ENCODE data around the gene TRIM52. TPM values are rescaled to one million over a fixed set of nuclear protein-coding genes. Genes with fewer than 3 reads are reported as not detected.

Gene TRIM52
- total and polyA plus RNA-seq, 2 of the 13 experiments (the other 11 are each of a cell fraction or from before 2014, with no cell fraction given), result 7.2 to 11.6 TPM

DNA sequence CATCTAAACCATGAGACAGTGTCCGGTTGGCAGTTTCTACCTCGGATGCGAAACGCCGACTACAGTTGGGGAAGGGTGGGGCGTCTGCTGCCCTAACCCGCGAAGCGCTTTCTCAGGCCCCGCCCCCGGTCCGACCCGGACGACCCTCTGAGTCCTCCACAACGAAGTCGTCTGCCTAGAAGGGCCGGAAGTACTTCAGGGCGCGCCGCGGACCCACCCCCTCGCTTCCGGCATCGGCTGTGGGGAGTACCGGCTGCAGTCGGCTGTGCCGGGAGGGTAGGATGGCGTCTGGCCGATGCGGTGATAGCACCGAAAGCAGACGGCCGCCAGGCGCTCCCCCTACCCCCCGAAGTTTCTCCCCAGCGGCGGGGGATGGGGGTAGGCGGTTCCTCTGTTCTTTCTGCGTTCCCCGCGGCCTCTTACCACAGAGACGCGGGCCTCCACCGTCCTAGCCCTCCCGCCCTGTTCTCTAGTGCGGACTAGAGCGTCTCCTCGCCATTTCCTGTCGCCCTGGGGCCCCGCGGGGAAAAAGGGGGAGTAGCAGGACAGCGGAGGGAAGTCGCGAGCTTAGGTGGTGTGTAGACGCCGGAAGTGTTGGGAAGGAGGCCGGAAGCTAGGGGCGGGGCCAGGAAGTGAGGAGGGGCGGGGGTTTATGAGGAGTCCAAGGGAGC lies 37.8 kb downstream of the TRIM52 start, which contains the start of gene TRIM41 (continued):
- TF ChIP-seq, protein P1, sequence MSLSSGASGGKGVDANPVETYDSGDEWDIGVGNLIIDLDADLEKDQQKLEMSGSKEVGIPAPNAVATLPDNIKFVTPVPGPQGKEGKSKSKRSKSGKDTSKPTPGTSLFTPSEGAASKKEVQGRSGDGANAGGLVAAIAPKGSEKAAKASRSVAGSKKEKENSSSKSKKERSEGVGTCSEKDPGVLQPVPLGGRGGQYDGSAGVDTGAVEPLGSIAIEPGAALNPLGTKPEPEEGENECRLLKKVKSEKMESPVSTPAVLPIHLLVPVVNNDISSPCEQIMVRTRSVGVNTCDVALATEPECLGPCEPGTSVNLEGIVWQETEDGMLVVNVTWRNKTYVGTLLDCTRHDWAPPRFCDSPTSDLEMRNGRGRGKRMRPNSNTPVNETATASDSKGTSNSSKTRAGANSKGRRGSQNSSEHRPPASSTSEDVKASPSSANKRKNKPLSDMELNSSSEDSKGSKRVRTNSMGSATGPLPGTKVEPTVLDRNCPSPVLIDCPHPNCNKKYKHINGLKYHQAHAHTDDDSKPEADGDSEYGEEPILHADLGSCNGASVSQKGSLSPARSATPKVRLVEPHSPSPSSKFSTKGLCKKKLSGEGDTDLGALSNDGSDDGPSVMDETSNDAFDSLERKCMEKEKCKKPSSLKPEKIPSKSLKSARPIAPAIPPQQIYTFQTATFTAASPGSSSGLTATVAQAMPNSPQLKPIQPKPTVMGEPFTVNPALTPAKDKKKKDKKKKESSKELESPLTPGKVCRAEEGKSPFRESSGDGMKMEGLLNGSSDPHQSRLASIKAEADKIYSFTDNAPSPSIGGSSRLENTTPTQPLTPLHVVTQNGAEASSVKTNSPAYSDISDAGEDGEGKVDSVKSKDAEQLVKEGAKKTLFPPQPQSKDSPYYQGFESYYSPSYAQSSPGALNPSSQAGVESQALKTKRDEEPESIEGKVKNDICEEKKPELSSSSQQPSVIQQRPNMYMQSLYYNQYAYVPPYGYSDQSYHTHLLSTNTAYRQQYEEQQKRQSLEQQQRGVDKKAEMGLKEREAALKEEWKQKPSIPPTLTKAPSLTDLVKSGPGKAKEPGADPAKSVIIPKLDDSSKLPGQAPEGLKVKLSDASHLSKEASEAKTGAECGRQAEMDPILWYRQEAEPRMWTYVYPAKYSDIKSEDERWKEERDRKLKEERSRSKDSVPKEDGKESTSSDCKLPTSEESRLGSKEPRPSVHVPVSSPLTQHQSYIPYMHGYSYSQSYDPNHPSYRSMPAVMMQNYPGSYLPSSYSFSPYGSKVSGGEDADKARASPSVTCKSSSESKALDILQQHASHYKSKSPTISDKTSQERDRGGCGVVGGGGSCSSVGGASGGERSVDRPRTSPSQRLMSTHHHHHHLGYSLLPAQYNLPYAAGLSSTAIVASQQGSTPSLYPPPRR (CRISPR knock-in tag; IDR thresholded peaks at IDR 0.05; ENCODE audit: borderline replicate concordance), result no peak; the same call in 1 of the 2 replicates
- no peak for TF ChIP-seq ZNF841 (CRISPR knock-in tag; IDR thresholded peaks at IDR 0.05; ENCODE audit: borderline replicate concordance)
- TF ChIP-seq, protein P2, sequence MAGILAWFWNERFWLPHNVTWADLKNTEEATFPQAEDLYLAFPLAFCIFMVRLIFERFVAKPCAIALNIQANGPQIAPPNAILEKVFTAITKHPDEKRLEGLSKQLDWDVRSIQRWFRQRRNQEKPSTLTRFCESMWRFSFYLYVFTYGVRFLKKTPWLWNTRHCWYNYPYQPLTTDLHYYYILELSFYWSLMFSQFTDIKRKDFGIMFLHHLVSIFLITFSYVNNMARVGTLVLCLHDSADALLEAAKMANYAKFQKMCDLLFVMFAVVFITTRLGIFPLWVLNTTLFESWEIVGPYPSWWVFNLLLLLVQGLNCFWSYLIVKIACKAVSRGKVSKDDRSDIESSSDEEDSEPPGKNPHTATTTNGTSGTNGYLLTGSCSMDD (CRISPR knock-in tag; IDR thresholded peaks at IDR 0.05), result no peak
- TF ChIP-seq ZNF12 (CRISPR knock-in tag; IDR thresholded peaks at IDR 0.05), result peak; percentile 70
- TF ChIP-seq ZNF850 (CRISPR knock-in tag; conservative IDR thresholded peaks at IDR 0.05), result no peak
- TF ChIP-seq GATA4 (IDR thresholded peaks at IDR 0.05; ENCODE audit: borderline replicate concordance, low read depth), result peak; percentile 22; the same call in 1 of the 2 replicates
- TF ChIP-seq ZNF563 (CRISPR knock-in tag; IDR thresholded peaks at IDR 0.05), result no peak; the same call in 1 of the 2 replicates
- no peak for TF ChIP-seq PHF5A (CRISPR knock-in tag; IDR thresholded peaks at IDR 0.05; ENCODE audit: low read depth, unreplicated experiment)
- peak; percentile 86 for TF ChIP-seq ZSCAN31 (CRISPR knock-in tag; IDR thresholded peaks at IDR 0.05; ENCODE audit: low read depth)
- no peak for TF ChIP-seq MATR3 (CRISPR knock-in tag; IDR thresholded peaks at IDR 0.05)
- no peak for TF ChIP-seq SP1 (IDR thresholded peaks at IDR 0.05)
- TF ChIP-seq SP1 (CRISPR knock-in tag; IDR thresholded peaks at IDR 0.05), result peak; percentile 79
- TF ChIP-seq ZNF83 (CRISPR knock-in tag; IDR thresholded peaks at IDR 0.05; ENCODE audit: borderline replicate concordance), result peak; percentile 84; the same call in 1 of the 2 replicates
- TF ChIP-seq ZFP90 (CRISPR knock-in tag; IDR thresholded peaks at IDR 0.05; ENCODE audit: borderline replicate concordance), result no peak
- no peak for TF ChIP-seq ZNF878 (CRISPR knock-in tag; IDR thresholded peaks at IDR 0.05)
- peak; percentile 88 for TF ChIP-seq ZNF317 (CRISPR knock-in tag; IDR thresholded peaks at IDR 0.05)
- no peak for TF ChIP-seq HNF4A (CRISPR knock-in tag; IDR thresholded peaks at IDR 0.05)
- TF ChIP-seq ZNF782 (CRISPR knock-in tag; IDR thresholded peaks at IDR 0.05; ENCODE audit: borderline replicate concordance), result peak; percentile 36; the same call in 1 of the 2 replicates
- TF ChIP-seq, protein P3, sequence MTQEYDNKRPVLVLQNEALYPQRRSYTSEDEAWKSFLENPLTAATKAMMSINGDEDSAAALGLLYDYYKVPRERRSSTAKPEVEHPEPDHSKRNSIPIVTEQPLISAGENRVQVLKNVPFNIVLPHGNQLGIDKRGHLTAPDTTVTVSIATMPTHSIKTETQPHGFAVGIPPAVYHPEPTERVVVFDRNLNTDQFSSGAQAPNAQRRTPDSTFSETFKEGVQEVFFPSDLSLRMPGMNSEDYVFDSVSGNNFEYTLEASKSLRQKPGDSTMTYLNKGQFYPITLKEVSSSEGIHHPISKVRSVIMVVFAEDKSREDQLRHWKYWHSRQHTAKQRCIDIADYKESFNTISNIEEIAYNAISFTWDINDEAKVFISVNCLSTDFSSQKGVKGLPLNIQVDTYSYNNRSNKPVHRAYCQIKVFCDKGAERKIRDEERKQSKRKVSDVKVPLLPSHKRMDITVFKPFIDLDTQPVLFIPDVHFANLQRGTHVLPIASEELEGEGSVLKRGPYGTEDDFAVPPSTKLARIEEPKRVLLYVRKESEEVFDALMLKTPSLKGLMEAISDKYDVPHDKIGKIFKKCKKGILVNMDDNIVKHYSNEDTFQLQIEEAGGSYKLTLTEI (CRISPR knock-in tag; conservative IDR thresholded peaks at IDR 0.05), result no peak
- TF ChIP-seq, protein P4, sequence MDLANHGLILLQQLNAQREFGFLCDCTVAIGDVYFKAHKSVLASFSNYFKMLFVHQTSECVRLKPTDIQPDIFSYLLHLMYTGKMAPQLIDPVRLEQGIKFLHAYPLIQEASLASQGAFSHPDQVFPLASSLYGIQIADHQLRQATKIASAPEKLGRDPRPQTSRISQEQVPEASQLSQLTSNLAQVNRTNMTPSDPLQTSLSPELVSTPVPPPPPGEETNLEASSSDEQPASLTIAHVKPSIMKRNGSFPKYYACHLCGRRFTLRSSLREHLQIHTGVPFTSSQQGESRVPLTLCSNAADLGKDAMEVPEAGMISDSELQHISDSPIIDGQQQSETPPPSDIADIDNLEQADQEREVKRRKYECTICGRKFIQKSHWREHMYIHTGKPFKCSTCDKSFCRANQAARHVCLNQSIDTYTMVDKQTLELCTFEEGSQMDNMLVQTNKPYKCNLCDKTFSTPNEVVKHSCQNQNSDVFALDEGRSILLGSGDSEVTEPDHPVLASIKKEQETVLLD (CRISPR knock-in tag; IDR thresholded peaks at IDR 0.05; ENCODE audit: low read depth), result peak; percentile 82; the same call in 1 of the 2 replicates
- peak; percentile 21; the same call in 1 of the 2 replicates for TF ChIP-seq ZNF614 (CRISPR knock-in tag; IDR thresholded peaks at IDR 0.05; ENCODE audit: borderline replicate concordance)
- 0 out of 2 replicates have a peak, but pooled peaks have one; percentile 22 for TF ChIP-seq ISL2 (CRISPR knock-in tag; IDR thresholded peaks at IDR 0.05)

Measured in HepG2 (cell line).